Colonic mucosa (tissue), 4 donors: ENCODE measurements around the gene ADRA2C. TPM values are rescaled to one million over a fixed set of nuclear protein-coding genes. Genes with fewer than 3 reads are reported as not detected.

Experiments used
- DNase-seq: peaks from one replicate; pipeline ENCODE4 v3.0.0-alpha.2; 2020
- H3K27ac ChIP-seq: fragments of 200-600 bp; one replicate; pipeline ENCODE4 v1.8.0; 2021
- H3K27me3 ChIP-seq: fragments of 200-600 bp; one replicate; pipeline ENCODE4 v1.8.0; 2021
- H3K36me3 ChIP-seq: fragments of 200-600 bp; one replicate; pipeline ENCODE4 v1.8.0; 2021
- H3K4me1 ChIP-seq: fragments of 200-600 bp; one replicate; pipeline ENCODE4 v1.8.0; 2021; ENCODE audit warnings: mild to moderate bottlenecking
- H3K4me3 ChIP-seq: fragments of 200-600 bp; one replicate; pipeline ENCODE4 v1.8.0; 2021
- H3K9ac ChIP-seq, 2 donors: one replicate each; pipeline ENCODE4 v1.7.0; 2013; ENCODE audit warnings: control low read depth in 2 of 2, low read depth in 2 of 2, low read length in 2 of 2
- H3K9me3 ChIP-seq: fragments of 200-600 bp; one replicate; pipeline ENCODE4 v1.8.0; 2021
- intact Hi-C: fragments of 100-400 bp; cut with DNase I; formaldehyde crosslinking; loops from one replicate; pipeline ENCODE4 v1.14.1; 2022
- total RNA-seq, 2 donors: library from RNA; stranded (reverse); fragmentation: NEBNext Ultra II Directional in 1 of 2; extraction: Animal tissue kit (Norgen Biotek cat#: 25700) in 1 of 2; gene quantifications; one replicate each; pipeline ENCODE4 v1.2.1, GENCODE V29; 2021
- TF ChIP-seq, protein P1 (sequence below): fragments of 200-600 bp; IDR thresholded peaks from one replicate; pipeline ENCODE4 v1.8.0; 2022; ENCODE audit warnings: antibody characterized with exemption, mild to moderate bottlenecking
- donor health status: healthy.
- donor health status: DM: no; HTN: no; CAD: no.
- donor health status: DM: no; HTN: no; CAD: no.

ADRA2C gene
- total RNA-seq, 2 donors from 2014 or later = 0.61 to 0.69 TPM

DNA sequence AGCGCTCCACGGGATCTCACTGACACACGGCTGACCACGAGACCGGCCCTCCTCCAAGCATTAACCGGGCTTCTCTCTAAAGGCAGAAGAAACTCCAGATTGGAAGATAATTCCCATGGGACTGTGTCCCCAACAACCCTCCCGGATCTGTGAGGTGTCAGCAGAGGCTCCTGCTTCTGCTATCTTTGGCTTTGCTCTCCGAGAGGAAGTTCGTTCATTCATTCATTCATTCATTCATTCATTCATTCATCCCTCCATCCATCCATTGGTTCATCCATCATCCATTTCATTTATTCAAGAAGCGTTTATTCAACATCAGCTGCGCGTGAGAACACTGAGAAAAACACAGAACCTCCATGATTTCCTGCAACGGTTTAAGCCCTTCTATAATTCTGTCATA lies 11.5 kb downstream of the ADRA2C start:
- Histone ChIP-seq H3K4me1 (no peaks in the 10 kb centered on the region), H3K36me3 (no peaks in the 10 kb centered on the region), H3K9ac (no peak overlapping the region), H3K4me3 (no peak overlapping the region), H3K27me3 (no peaks in the 10 kb centered on the region), H3K9me3 (no peaks in the 10 kb centered on the region), H3K27ac (no peak overlapping the region)
- intact Hi-C loops = no loop called here
- TF ChIP-seq, protein P1, sequence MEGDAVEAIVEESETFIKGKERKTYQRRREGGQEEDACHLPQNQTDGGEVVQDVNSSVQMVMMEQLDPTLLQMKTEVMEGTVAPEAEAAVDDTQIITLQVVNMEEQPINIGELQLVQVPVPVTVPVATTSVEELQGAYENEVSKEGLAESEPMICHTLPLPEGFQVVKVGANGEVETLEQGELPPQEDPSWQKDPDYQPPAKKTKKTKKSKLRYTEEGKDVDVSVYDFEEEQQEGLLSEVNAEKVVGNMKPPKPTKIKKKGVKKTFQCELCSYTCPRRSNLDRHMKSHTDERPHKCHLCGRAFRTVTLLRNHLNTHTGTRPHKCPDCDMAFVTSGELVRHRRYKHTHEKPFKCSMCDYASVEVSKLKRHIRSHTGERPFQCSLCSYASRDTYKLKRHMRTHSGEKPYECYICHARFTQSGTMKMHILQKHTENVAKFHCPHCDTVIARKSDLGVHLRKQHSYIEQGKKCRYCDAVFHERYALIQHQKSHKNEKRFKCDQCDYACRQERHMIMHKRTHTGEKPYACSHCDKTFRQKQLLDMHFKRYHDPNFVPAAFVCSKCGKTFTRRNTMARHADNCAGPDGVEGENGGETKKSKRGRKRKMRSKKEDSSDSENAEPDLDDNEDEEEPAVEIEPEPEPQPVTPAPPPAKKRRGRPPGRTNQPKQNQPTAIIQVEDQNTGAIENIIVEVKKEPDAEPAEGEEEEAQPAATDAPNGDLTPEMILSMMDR = no peak
- no peak for DNase-seq

DNA sequence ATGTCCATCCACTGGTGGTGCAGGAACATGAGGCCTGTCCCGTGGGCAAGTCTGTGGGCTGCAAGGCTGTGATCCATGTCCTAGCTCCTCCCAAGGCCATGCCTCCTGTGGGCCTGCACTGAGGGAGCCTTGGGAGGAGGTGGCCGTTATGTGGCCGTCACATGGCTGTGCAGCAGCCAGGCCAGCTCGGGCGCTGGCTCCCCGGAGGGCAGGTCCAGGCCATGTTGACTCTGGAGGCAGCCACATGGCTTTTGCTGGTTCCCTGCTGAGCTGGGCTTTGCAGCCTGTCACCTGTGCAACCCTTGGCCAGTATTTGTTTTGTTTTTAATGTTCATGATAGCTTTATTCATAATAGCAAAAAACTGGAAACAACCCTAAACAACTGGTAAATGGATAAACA lies 13.3 kb downstream of the ADRA2C start:
- Histone ChIP-seq H3K27me3 (peaks cover 6% of the 10 kb centered on the region), H3K9me3 (no peaks in the 10 kb centered on the region), H3K36me3 (no peaks in the 10 kb centered on the region), H3K27ac (no peak overlapping the region), H3K9ac (no peak overlapping the region), H3K4me3 (no peak overlapping the region), H3K4me1 (no peaks in the 10 kb centered on the region)
- TF ChIP-seq, protein P1 = no peak
- DNase-seq = no peak
- intact Hi-C loops = no loop called here

DNA sequence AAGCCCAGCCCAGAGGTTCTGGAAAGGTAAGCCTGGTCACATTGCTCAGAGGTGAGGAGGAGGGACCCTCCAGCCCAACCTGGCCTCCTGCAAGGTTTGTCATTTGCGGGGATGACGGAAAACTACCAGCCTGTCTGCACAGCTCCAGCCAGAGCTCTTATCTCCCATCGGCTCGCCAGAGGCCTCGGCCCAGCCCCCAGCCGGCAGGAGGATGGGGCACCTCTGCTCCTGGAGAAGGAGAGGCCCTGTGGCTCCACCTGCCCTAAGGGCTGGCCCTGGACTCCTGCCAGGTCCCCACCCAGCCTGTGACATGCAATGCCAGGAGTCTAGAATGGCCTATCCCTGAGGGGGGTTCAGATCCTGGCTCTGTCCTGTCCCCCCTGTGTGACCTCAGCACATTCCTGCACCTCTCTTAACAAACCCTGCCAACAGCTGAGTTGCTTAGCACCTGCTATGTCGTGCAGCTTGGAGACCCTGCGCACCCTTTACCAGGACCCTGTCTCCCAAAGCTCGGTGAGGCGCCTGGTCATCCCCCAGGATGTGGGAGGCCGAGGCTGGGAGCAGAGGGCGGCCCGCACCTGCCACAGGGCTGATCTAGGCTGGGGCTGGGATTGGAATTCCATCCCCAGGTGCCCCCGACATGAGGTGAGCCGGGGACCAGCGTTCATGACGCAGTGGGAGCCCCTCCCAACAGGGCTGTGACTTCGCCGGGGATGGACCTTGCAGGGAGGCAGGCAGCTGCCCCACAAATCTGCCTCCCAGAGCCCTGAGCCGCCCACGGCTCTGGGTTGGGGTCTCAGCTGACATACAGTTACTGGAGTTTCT lies 14.4 kb downstream of the ADRA2C start:
- Histone ChIP-seq H3K36me3 (no peaks in the 10 kb centered on the region), H3K9me3 (no peaks in the 10 kb centered on the region), H3K4me3 (no peak overlapping the region), H3K4me1 (no peaks in the 10 kb centered on the region), H3K27ac (no peak overlapping the region), H3K9ac (no peak overlapping the region), H3K27me3 (peaks cover 6% of the 10 kb centered on the region)
- TF ChIP-seq, protein P1 = no peak
- intact Hi-C loops = no loop called here
- peak; percentile 40 for DNase-seq

DNA sequence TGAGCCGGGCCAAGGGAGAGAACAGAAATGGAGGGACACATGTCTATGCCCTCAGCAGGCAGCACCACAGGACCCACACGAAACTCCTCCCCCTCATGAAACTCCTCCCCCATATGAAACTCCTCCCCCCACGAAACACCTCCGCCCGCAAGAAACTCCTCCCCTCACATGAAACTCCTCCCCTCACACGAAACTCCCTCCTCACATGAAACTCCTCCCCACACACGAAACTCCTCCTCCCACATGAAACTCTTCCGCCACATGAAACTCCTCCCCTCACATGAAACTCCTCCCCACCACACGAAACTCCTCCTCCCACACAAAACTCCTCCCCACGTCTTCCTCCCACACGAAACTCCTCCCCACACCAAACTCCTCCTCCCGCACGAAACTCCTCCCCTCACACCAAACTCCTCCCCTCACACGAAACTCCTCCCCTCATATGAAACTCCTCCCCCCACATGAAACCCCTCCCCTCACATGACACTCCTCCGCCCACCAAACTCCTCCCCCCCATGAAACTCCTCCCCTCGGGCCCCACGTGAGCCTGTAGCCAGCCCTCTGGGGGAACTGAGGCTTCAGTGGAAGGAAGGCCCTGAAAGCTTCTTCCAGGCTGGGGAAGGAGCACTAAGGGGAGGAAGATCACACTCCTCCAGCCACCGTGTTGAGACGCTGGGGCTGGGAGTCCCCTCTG lies 15.2 kb downstream of the ADRA2C start:
- no peak for DNase-seq
- Histone ChIP-seq H3K27me3 (peaks cover 6% of the 10 kb centered on the region), H3K4me3 (no peak overlapping the region), H3K9ac (no peak overlapping the region), H3K9me3 (no peaks in the 10 kb centered on the region), H3K27ac (no peak overlapping the region), H3K36me3 (no peaks in the 10 kb centered on the region), H3K4me1 (no peaks in the 10 kb centered on the region)
- intact Hi-C loops = no loop called here
- TF ChIP-seq, protein P1 = no peak

DNA sequence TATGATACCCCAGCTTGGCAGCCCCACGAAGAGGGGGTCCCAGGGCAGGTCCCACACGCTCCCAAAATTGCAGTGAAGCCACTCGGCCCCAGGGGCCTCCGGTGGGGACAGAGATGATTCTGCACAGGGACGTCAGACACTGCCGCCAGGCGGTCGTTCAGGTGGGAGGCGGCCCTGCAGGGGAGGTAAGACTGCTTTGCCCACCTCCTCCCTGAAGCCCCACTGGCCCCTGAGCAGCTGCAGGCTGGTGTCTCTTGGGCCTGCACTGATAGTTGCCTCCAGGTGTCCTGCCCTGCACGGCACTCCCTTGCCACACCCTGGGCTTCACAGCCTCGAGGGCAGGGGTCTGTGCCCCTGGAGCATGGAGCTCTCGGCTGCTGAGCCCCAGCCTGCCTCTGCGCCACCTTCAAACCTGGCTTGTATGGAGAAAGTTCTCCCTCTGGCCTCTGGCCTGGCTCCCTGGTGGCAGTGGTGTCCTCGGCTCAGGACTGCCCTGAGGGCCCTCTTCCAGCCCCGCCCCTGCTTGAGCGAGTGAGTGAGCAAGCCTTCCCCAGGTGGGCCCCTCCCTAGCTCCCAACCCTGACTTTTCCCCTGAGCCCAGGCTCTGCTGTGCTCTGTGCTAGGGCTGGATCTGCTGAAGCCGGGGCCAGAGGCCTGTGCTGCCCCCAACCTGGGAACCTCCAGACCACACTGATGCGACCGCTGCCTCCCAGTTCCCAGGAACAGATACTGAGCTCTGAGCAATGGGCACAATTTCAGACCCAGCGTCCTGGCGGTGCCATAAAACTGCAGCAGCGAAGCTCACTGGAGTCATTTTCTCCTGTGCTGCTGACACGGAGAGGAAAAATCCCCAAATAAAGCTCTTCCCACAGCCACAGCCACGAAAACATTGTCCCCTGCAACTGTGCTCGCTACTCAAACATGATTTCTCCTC lies 16.1 kb downstream of the ADRA2C start:
- Histone ChIP-seq H3K27me3 (peaks cover 6% of the 10 kb centered on the region), H3K27ac (no peak overlapping the region), H3K4me3 (no peak overlapping the region), H3K36me3 (no peaks in the 10 kb centered on the region), H3K9ac (no peak overlapping the region), H3K4me1 (no peaks in the 10 kb centered on the region), H3K9me3 (no peaks in the 10 kb centered on the region)
- intact Hi-C loops = no loop called here
- DNase-seq = no peak
- TF ChIP-seq, protein P1 = no peak
